Osteoblast (primary cell): Measurements from ENCODE around the gene WWTR1. TPM values are rescaled to one million over a fixed set of nuclear protein-coding genes. Genes with fewer than 3 reads are reported as not detected.

Experiments
- DNase-seq: peaks from one replicate; pipeline ENCODE4 v3.0.0; 2011; ENCODE audit warnings: low spot score, mixed read lengths; ENCODE audit not compliant: insufficient read length; ENCODE audit errors: missing footprints
- H2AFZ ChIP-seq: 2 replicates; pipeline ENCODE4 v1.6.0; 2011; ENCODE audit warnings: mild to moderate bottlenecking, low read length
- H3K27ac ChIP-seq: 2 replicates; pipeline ENCODE4 v1.5.1; 2011; ENCODE audit warnings: mild to moderate bottlenecking, low read depth, low read length, moderate library complexity
- H3K27me3 ChIP-seq: 2 replicates; pipeline ENCODE4 v1.6.0; 2012; ENCODE audit warnings: mild to moderate bottlenecking, control low read depth, inconsistent platforms, low read length, moderate library complexity; ENCODE audit not compliant: insufficient read depth
- H3K36me3 ChIP-seq: 2 replicates; pipeline ENCODE4 v1.5.1; 2011; ENCODE audit warnings: mild to moderate bottlenecking, low read length, control low read depth, moderate library complexity; ENCODE audit not compliant: insufficient read depth
- H3K4me1 ChIP-seq: 2 replicates; pipeline ENCODE4 v1.5.1; 2011; ENCODE audit warnings: mild to moderate bottlenecking, low read length, control low read depth, moderate library complexity; ENCODE audit not compliant: insufficient read depth
- H3K4me2 ChIP-seq: 2 replicates; pipeline ENCODE4 v1.6.0; 2011; ENCODE audit warnings: mild to moderate bottlenecking, low read length; ENCODE audit not compliant: insufficient read depth
- H3K4me3 ChIP-seq: fragments of 200-600 bp; sonication (generic); 3 replicates; pipeline ENCODE4 v1.5.1; 2012; ENCODE audit warnings: mild to moderate bottlenecking, low read length, inconsistent platforms; ENCODE audit not compliant: insufficient read depth
- H3K79me2 ChIP-seq: 2 replicates; pipeline ENCODE4 v1.6.0; 2012; ENCODE audit warnings: mild to moderate bottlenecking, low read length, control low read depth, inconsistent platforms; ENCODE audit not compliant: insufficient read depth
- H3K9me3 ChIP-seq: 2 replicates; pipeline ENCODE4 v1.5.1; 2011; ENCODE audit warnings: low read depth, low read length, control low read depth
- H4K20me1 ChIP-seq: 2 replicates; pipeline ENCODE4 v1.6.0; 2012; ENCODE audit warnings: mild to moderate bottlenecking, low read length, control low read depth; ENCODE audit not compliant: insufficient read depth
- CTCF ChIP-seq: IDR thresholded peaks from 2 replicates; pipeline ENCODE4 v1.5.1; 2011; ENCODE audit warnings: mild to moderate bottlenecking, low read depth, low read length, moderate library complexity; ENCODE audit errors: extremely low read depth
- total RNA-seq: library from RNA; depleted of rRNA; stranded (reverse); fragments of >200 nt; gene quantifications from 2 replicates; pipeline ENCODE4 v1.2.3, GENCODE V29; 2012

WWTR1 gene
- total RNA-seq, 1 donor = 84.7 TPM

GRCh38 chr3:149604125-149604875 lies 53.5 kb downstream of the WWTR1 start:
- Histone ChIP-seq H3K36me3 (peaks cover 32% of the 10 kb centered on the region), H3K79me2 (peaks cover 88% of the 10 kb centered on the region), H3K4me3 (no peak overlapping the region), H3K27me3 (no peaks in the 10 kb centered on the region), H3K4me2 (peak overlapping the region; percentile 52), H3K9me3 (no peaks in the 10 kb centered on the region), H3K27ac (peak overlapping the region; percentile 88), H2AFZ (no peak overlapping the region), H4K20me1 (peaks cover 15% of the 10 kb centered on the region), H3K4me1 (peaks cover 79% of the 10 kb centered on the region)
- DNase-seq = no peak
- TF ChIP-seq CTCF = no peak

- peak overlapping the region; percentile 88 for H3K27ac ChIP-seq
- H3K27me3 ChIP-seq = no peaks in the 10 kb centered on the region
- H3K4me1 ChIP-seq = peaks cover 82% of the 10 kb centered on the region
- H4K20me1 ChIP-seq = peaks cover 20% of the 10 kb centered on the region
- TF ChIP-seq CTCF = no peak
- peaks cover 87% of the 10 kb centered on the region for H3K79me2 ChIP-seq
- no peaks in the 10 kb centered on the region for H3K9me3 ChIP-seq
- no peak overlapping the region for H2AFZ ChIP-seq
- H3K4me3 ChIP-seq = no peak overlapping the region
- peak overlapping the region; percentile 52 for H3K4me2 ChIP-seq
- H3K36me3 ChIP-seq = peaks cover 23% of the 10 kb centered on the region
- no peak for DNase-seq
Measured at GRCh38 chr3:149603126-149604074, 54.4 kb downstream of the WWTR1 start.

GRCh38 chr3:149600634-149601033 lies 57.2 kb downstream of the WWTR1 start:
- Histone ChIP-seq H2AFZ (no peak overlapping the region), H3K27ac (peak overlapping the region; percentile 20), H3K79me2 (peaks cover 89% of the 10 kb centered on the region), H3K27me3 (no peaks in the 10 kb centered on the region), H3K36me3 (peaks cover 17% of the 10 kb centered on the region), H3K9me3 (no peaks in the 10 kb centered on the region), H3K4me1 (peaks cover 69% of the 10 kb centered on the region), H3K4me2 (peak overlapping the region; percentile 1), H3K4me3 (no peak overlapping the region), H4K20me1 (peaks cover 16% of the 10 kb centered on the region)
- DNase-seq = no peak
- TF ChIP-seq CTCF = no peak

GRCh38 chr3:149599236-149599635 lies 58.6 kb downstream of the WWTR1 start:
- no peaks in the 10 kb centered on the region for H3K27me3 ChIP-seq
- H3K36me3 ChIP-seq = peaks cover 5% of the 10 kb centered on the region
- H4K20me1 ChIP-seq = peaks cover 11% of the 10 kb centered on the region
- no peaks in the 10 kb centered on the region for H3K9me3 ChIP-seq
- H3K4me3 ChIP-seq = no peak overlapping the region
- peaks cover 84% of the 10 kb centered on the region for H3K79me2 ChIP-seq
- H3K27ac ChIP-seq = peak overlapping the region; percentile 78
- DNase-seq = no peak
- H2AFZ ChIP-seq = no peak overlapping the region
- no peak for TF ChIP-seq CTCF
- peak overlapping the region; percentile 3 for H3K4me2 ChIP-seq
- H3K4me1 ChIP-seq = peaks cover 56% of the 10 kb centered on the region
